Hepatocyte (in vitro differentiated cells): Measurements from ENCODE around the gene IP6K1. TPM values are rescaled to one million over a fixed set of nuclear protein-coding genes. Genes with fewer than 3 reads are reported as not detected.
A peak's percentile ranks its signal among the peaks of the same experiment; 100 is the strongest.

Source experiments
- DNase-seq: peaks from one replicate; pipeline ENCODE4 v3.0.0-alpha.2; 2016; ENCODE audit warnings: low spot score
- H2AFZ ChIP-seq: fragments of 200-600 bp; sonication (generic); 2 replicates; pipeline ENCODE4 v1.6.0; 2016; ENCODE audit warnings: antibody characterized with exemption, mild to moderate bottlenecking
- H3K27ac ChIP-seq: fragments of 200-600 bp; sonication (generic); 2 replicates; pipeline ENCODE4 v1.5.1; 2016; ENCODE audit warnings: mild to moderate bottlenecking
- H3K27me3 ChIP-seq: fragments of 200-600 bp; sonication (generic); 2 replicates; pipeline ENCODE4 v1.6.1; 2016
- H3K36me3 ChIP-seq: fragments of 200-600 bp; sonication (generic); replicated peaks from 2 replicates; pipeline ENCODE4 v1.5.1; 2016; ENCODE audit warnings: low read depth; ENCODE audit not compliant: insufficient read depth
- H3K4me1 ChIP-seq: fragments of 200-600 bp; sonication (generic); 2 replicates; pipeline ENCODE4 v1.5.1; 2016; ENCODE audit warnings: mild to moderate bottlenecking, moderate library complexity; ENCODE audit not compliant: insufficient read depth
- H3K4me2 ChIP-seq: fragments of 200-600 bp; sonication (generic); 2 replicates; pipeline ENCODE4 v1.6.0; 2016
- H3K4me3 ChIP-seq: fragments of 200-600 bp; sonication (generic); 2 replicates; pipeline ENCODE4 v1.5.1; 2016; ENCODE audit warnings: mild to moderate bottlenecking
- H3K79me2 ChIP-seq: fragments of 200-600 bp; sonication (generic); 2 replicates; pipeline ENCODE4 v1.6.0; 2017; ENCODE audit warnings: mild to moderate bottlenecking
- H3K9me2 ChIP-seq: fragments of 200-600 bp; sonication (generic); replicated peaks from 2 replicates; pipeline ENCODE4 v1.6.0; 2017; ENCODE audit warnings: mild to moderate bottlenecking; ENCODE audit not compliant: insufficient read depth
- H3K9me3 ChIP-seq: fragments of 200-600 bp; sonication (generic); 2 replicates; pipeline ENCODE4 v1.5.1; 2016; ENCODE audit warnings: low read depth, mild to moderate bottlenecking
- H4K20me1 ChIP-seq: fragments of 200-600 bp; sonication (generic); 2 replicates; pipeline ENCODE4 v1.6.0; 2016; ENCODE audit warnings: mild to moderate bottlenecking; ENCODE audit not compliant: insufficient read depth, poor library complexity, severe bottlenecking
- CTCF ChIP-seq: fragments of 200-600 bp; sonication (generic); IDR thresholded peaks from 2 replicates; pipeline ENCODE4 v1.5.1; 2016; ENCODE audit warnings: antibody characterized with exemption, mild to moderate bottlenecking; ENCODE audit not compliant: poor library complexity
- EZH2 ChIP-seq: fragments of 200-600 bp; sonication (generic); IDR thresholded peaks from 2 replicates; pipeline ENCODE4 v1.6.1; 2016; ENCODE audit warnings: antibody characterized with exemption, mild to moderate bottlenecking, borderline replicate concordance
- EZH2phosphoT487 ChIP-seq: fragments of 200-600 bp; sonication (generic); IDR thresholded peaks from one replicate; pipeline ENCODE4 v1.6.1; 2018; ENCODE audit warnings: antibody characterized with exemption, mild to moderate bottlenecking, low read depth, moderate library complexity; ENCODE audit not compliant: unreplicated experiment, severe bottlenecking
- WGBS: methylation state at CpG from one replicate; pipeline ENCODE4 v1.1.6; 2016; ENCODE audit warnings: low lambda C conversion rate; ENCODE audit errors: missing lambda C conversion rate; 5-methylcytosine and 5-hydroxymethylcytosine counted together
- polyA plus RNA-seq: library from polyadenylated mRNA; unstranded; fragments of >200 nt; fragmentation: Nextera tagmentation; extraction: Ambion mirVana; gene quantifications from 2 replicates; pipeline ENCODE4 v1.2.1, GENCODE V29; 2016
- total RNA-seq: library from RNA; depleted of rRNA; stranded (reverse); fragments of >200 nt; gene quantifications from 2 replicates; pipeline ENCODE4 v1.2.3, GENCODE V29; 2014

The IP6K1 gene
- total and polyA plus RNA-seq, 2 experiments from 2014 or later, result 21.6 to 32.6 TPM

- H3K27ac ChIP-seq, result peak overlapping the region; percentile 96
Measured at GRCh38 chr3:49722896-49723295, 63.4 kb downstream of the IP6K1 start.

GRCh38 chr3:49721896-49722781 lies 64.2 kb downstream of the IP6K1 start:
- H3K79me2 ChIP-seq, result peaks cover 13% of the 10 kb centered on the region
- WGBS, result 97% methylated on average over 21 of the region's 26 CpGs
- H3K9me3 ChIP-seq, result no peaks in the 10 kb centered on the region
- TF ChIP-seq EZH2, result no peak
- no peak for TF ChIP-seq EZH2phosphoT487
- TF ChIP-seq CTCF, result no peak
- H3K36me3 ChIP-seq, result no peaks in the 10 kb centered on the region
- peak overlapping the region; percentile 80 for H3K4me2 ChIP-seq
- no peak overlapping the region for H2AFZ ChIP-seq
- no peak overlapping the region for H3K4me3 ChIP-seq
- no peaks in the 10 kb centered on the region for H3K27me3 ChIP-seq
- peaks cover 3% of the 10 kb centered on the region for H4K20me1 ChIP-seq
- H3K27ac ChIP-seq, result no peak overlapping the region
- peaks cover 25% of the 10 kb centered on the region for H3K4me1 ChIP-seq
- no peak for DNase-seq
- H3K9me2 ChIP-seq, result no peaks in the 10 kb centered on the region

More at GRCh38 chr3:49722896-49723295, 63.4 kb downstream of the IP6K1 start:
- TF ChIP-seq CTCF (no peak), EZH2phosphoT487 (no peak), EZH2 (no peak)
- Histone ChIP-seq H2AFZ (no peak overlapping the region), H3K4me2 (peak overlapping the region; percentile 80), H3K9me3 (no peaks in the 10 kb centered on the region), H3K9me2 (no peaks in the 10 kb centered on the region), H3K4me1 (peaks cover 25% of the 10 kb centered on the region), H3K4me3 (peak overlapping the region; percentile 65), H3K79me2 (peaks cover 13% of the 10 kb centered on the region), H4K20me1 (peaks cover 3% of the 10 kb centered on the region), H3K27me3 (no peaks in the 10 kb centered on the region), H3K36me3 (no peaks in the 10 kb centered on the region)
- 90% methylated on average over 8 of the region's 8 CpGs for WGBS
- DNase-seq, result no peak

- peaks cover 3% of the 10 kb centered on the region for H4K20me1 ChIP-seq
- no peak overlapping the region for H3K4me3 ChIP-seq
- H3K27me3 ChIP-seq, result no peaks in the 10 kb centered on the region
- no peaks in the 10 kb centered on the region for H3K9me2 ChIP-seq
- H3K4me1 ChIP-seq, result peaks cover 25% of the 10 kb centered on the region
- WGBS, result 91% methylated on average over 9 of the region's 9 CpGs
- no peak overlapping the region for H2AFZ ChIP-seq
- no peaks in the 10 kb centered on the region for H3K9me3 ChIP-seq
- no peaks in the 10 kb centered on the region for H3K36me3 ChIP-seq
- no peak for TF ChIP-seq EZH2
- H3K27ac ChIP-seq, result no peak overlapping the region
- DNase-seq, result no peak
- H3K4me2 ChIP-seq, result no peak overlapping the region
- H3K79me2 ChIP-seq, result peaks cover 13% of the 10 kb centered on the region
Measured at GRCh38 chr3:49721596-49721895, 64.8 kb downstream of the IP6K1 start.

GRCh38 chr3:49720855-49721595 lies 65.3 kb downstream of the IP6K1 start:
- H3K9me3 ChIP-seq, result no peaks in the 10 kb centered on the region
- H3K36me3 ChIP-seq, result no peaks in the 10 kb centered on the region
- 91% methylated on average over 4 of the region's 4 CpGs for WGBS
- H3K79me2 ChIP-seq, result peaks cover 13% of the 10 kb centered on the region
- H4K20me1 ChIP-seq, result peaks cover 3% of the 10 kb centered on the region
- H2AFZ ChIP-seq, result no peak overlapping the region
- no peak overlapping the region for H3K27ac ChIP-seq
- TF ChIP-seq EZH2phosphoT487 (no peak), EZH2 (no peak), CTCF (no peak)
- peaks cover 25% of the 10 kb centered on the region for H3K4me1 ChIP-seq
- H3K4me3 ChIP-seq, result no peak overlapping the region
- no peak for DNase-seq
- H3K9me2 ChIP-seq, result no peaks in the 10 kb centered on the region
- no peaks in the 10 kb centered on the region for H3K27me3 ChIP-seq
- H3K4me2 ChIP-seq, result no peak overlapping the region
